Adipocyte (in vitro differentiated cells): ENCODE results near the gene CXorf49.
"Not testable (repeated sequence)": the region's sequence is repeated elsewhere in the genome, so short reads cannot be mapped to it uniquely, and the experiment has no call there.

Experiments
- DNase-seq: peaks from one replicate; pipeline ENCODE4 v3.0.0-alpha.2; 2015; ENCODE audit warnings: low read depth
- H3K27me3 ChIP-seq: replicated peaks from 2 replicates; pipeline ENCODE4 v1.7.0; 2013; ENCODE audit warnings: mild to moderate bottlenecking, low read length, moderate library complexity; ENCODE audit not compliant: control insufficient read depth, insufficient read depth
- H3K36me3 ChIP-seq: 2 replicates; pipeline ENCODE4 v1.7.0; 2013; ENCODE audit warnings: low read length, mild to moderate bottlenecking, moderate library complexity; ENCODE audit not compliant: control insufficient read depth, insufficient read depth, severe bottlenecking
- H3K4me1 ChIP-seq: 2 replicates; pipeline ENCODE4 v1.7.0; 2013; ENCODE audit warnings: mild to moderate bottlenecking, low read length, moderate library complexity; ENCODE audit not compliant: control insufficient read depth, insufficient read depth
- H3K4me3 ChIP-seq: 2 replicates; pipeline ENCODE4 v1.7.0; 2013; ENCODE audit warnings: mild to moderate bottlenecking, low read length, moderate library complexity
- H3K9ac ChIP-seq: 2 replicates; pipeline ENCODE4 v1.7.0; 2013; ENCODE audit warnings: mild to moderate bottlenecking, low read length, moderate library complexity
- H3K9me3 ChIP-seq: 2 replicates; pipeline ENCODE4 v1.7.0; 2013; ENCODE audit warnings: mild to moderate bottlenecking, low read length, moderate library complexity; ENCODE audit not compliant: control insufficient read depth

CXorf49 gene

DNA sequence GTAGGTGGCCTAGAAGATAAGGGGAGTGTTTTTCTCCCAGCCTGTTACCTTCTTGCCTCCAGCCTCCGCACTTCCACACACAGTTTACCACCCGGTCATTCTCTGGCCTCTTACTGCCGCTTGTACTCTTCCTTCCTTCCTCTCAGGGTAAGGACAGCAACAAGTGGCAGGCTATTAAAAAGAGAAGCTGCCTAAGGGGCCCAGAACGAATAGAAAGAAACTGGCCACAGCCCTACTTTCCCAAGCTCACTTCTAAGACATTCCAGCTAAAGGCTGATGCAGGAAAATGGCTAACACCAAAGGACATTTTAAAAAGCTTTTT is 19.1 kb downstream of the CXorf49 start:
- not testable (repeated sequence) for H3K9me3 ChIP-seq, H3K9ac ChIP-seq, DNase-seq, H3K4me3 ChIP-seq, H3K27me3 ChIP-seq, H3K4me1 ChIP-seq, H3K36me3 ChIP-seq

DNA sequence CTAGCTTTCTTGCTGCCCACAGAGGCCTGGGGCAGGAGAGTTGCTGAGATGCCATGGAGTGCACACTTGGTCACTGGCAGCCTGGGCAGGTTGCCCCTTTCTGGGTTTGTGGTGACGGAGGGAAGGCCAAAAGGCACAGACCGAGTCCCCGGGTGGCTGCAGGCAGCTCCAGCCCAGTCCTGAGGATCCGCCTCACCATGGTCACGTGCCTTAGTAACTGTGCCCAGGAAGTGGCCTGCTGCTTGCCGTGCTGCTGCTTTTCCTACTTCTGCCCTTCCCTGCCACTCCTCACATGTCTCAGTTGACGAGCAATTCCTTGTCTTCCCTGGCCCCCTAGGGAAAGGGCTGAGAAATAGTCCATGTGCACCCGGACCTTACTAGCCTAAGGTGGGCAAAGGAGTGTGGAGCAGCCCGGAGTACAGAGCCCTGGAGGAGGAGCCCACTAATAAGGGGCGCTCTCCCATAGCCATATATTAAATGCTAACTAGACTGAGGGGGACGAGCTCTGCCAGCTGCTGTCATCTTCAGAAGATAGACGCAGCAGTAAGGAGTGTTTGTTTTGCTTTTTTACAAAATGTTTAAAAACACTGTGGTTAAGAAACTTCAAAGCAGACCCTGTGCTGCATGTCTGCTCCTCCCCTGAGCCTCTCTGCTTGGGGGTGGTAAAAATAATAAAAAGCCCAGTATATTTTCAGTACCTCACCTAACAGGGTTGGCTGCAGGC is 19.6 kb downstream of the CXorf49 start:
- H3K4me1 ChIP-seq, H3K4me3 ChIP-seq, H3K27me3 ChIP-seq, H3K9me3 ChIP-seq, H3K36me3 ChIP-seq, DNase-seq, H3K9ac ChIP-seq: not testable (repeated sequence)

- H3K27me3 ChIP-seq, DNase-seq, H3K9me3 ChIP-seq, H3K9ac ChIP-seq, H3K36me3 ChIP-seq, H3K4me3 ChIP-seq, H3K4me1 ChIP-seq: not testable (repeated sequence)
Measured at GRCh38 chrX:71697466-71698298, 20.4 kb downstream of the CXorf49 start.

DNA sequence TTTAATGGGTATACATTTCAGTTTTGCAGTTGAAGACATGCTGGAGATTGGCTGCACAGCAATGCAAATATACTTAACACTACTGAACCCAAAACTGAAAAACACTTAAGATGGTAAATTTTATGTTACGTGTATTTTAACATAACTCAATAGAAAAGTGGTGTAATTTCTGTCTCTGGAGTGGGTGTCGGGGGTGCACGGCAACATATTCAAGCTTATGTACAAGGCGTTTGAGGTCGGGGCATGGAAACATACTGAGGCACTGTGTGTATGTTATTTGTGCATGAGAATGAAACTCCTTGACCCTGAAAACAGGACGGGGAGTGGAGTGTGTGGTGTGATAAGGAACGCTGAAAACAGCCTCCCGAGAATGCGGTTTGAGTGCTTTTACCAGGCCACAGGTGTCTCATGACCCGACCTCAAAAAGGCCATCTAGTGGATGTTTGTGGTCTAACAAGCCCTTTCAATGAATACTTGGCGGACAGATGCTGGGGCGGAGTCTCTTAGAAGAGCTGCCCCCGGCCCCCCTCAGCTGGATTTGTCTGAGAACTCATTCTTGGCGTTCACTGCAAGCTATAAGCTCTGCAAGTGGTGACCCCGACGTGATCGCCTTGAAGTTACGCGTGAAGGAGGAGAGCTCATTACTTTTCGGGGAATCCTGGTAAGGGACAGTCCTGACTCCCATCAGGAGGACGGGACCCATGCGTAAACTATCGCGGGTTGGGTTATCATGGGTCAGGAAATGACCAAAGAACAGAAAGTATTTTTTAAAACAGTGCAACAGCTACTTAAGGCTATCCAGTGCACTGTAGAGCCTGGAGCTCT is 21.2 kb downstream of the CXorf49 start:
- H3K27me3 ChIP-seq, H3K36me3 ChIP-seq, H3K9me3 ChIP-seq, H3K4me1 ChIP-seq, DNase-seq, H3K4me3 ChIP-seq, H3K9ac ChIP-seq: not testable (repeated sequence)

DNA sequence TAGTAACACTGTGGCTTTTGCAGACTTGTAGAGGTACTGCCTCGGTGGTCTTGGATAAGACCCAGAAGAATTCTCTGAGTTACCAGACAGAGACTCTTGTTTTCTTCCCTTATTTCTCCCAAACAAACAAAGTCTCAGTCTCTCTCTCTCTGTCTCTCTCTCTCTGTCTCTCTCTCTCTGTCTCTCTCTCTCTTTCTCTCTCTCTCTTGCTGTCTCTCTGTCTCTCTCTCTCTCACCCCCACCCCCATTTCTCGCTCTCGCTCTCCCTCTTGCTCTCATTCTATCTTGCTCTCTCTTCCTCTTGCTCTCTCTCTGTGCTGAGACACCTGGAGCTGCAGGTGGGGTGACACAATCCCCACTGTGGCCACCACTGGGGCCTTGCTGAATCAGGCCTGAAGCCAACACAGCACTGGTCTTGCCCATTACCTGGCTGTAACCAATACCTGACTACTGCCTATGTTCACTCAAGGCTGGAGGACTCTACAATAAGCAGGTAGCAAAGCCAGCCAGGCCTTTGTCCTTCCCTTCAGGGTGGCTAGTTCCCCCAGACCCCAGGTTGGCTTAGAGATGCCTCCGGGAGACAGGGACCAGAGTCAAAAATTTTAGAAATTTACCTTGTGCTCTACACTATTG is 38.4 kb downstream of the CXorf49 start:
- Histone ChIP-seq H3K4me1 (no peaks in the 10 kb centered on the region), H3K4me3 (no peak overlapping the region), H3K9ac (no peak overlapping the region), H3K36me3 (no peaks in the 10 kb centered on the region), H3K27me3 (peaks cover 24% of the 10 kb centered on the region), H3K9me3 (peaks cover 3% of the 10 kb centered on the region)
- DNase-seq, result no peak

DNA sequence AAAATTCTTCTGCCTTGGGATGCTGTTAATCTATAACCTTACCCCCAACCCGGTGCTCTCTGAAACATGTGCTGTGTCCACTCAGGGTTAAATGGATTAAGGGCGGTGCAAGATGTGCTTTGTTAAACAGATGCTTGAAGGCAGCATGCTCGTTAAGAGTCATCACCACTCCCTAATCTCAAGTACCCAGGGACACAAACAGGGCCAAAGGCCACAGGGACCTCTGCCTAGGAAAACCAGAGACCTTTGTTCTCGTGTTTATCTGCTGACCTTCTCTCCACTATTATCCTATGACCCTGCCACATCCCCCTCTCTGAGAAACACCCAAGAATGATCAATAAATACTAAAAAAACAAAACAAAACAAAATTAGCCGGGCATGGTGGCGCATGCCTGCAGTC is 40.9 kb downstream of the CXorf49 start:
- H3K27me3 ChIP-seq, result peaks cover 29% of the 10 kb centered on the region
- not testable (repeated sequence) for H3K36me3 ChIP-seq, H3K4me1 ChIP-seq, DNase-seq, H3K9ac ChIP-seq, H3K9me3 ChIP-seq, H3K4me3 ChIP-seq

DNA sequence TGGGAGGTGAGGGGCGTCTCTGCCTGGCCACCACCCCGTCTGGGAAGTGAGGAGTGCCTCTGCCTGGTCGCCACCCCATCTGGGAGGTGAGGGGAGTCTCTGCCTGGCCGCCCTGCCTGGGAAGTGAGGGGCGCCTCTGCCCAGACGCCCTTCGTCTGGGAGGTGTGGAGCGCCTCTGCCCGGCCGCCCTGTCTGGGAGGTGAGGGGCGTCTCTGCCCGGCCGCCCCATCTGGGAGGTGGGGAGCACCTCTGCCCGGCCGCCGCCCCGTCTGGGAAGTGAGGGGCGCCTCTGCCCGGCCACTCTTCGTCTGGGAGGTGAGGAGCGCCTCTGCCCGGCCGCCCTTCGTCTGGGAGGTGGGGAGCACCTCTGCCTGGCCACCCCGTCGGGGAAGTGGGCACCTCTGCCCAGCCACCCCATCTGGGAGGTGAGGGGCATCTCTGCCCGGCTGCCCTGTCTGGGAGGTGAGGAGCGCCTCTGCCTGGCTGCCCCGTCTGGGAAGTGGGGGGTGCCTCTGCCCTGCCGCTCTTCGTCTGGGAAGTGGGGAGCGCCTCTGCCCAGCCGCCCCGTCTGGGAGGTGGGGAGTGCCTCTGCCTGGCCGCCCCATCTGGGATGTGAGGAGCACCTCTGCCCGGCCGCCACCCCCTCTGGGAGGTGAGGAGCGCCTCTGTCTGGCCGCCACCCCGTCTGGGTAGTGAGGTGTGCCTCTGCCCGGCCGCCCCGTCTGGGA is 41.9 kb downstream of the CXorf49 start:
- not testable (repeated sequence) for H3K9ac ChIP-seq, H3K9me3 ChIP-seq, H3K4me1 ChIP-seq, H3K4me3 ChIP-seq, H3K36me3 ChIP-seq, DNase-seq
- peaks cover 33% of the 10 kb centered on the region for H3K27me3 ChIP-seq

- not testable (repeated sequence) for H3K4me3 ChIP-seq, H3K36me3 ChIP-seq, H3K9me3 ChIP-seq, H3K4me1 ChIP-seq, DNase-seq, H3K9ac ChIP-seq
- peaks cover 36% of the 10 kb centered on the region for H3K27me3 ChIP-seq
Measured at GRCh38 chrX:71675636-71676035, 42.4 kb downstream of the CXorf49 start.

DNA sequence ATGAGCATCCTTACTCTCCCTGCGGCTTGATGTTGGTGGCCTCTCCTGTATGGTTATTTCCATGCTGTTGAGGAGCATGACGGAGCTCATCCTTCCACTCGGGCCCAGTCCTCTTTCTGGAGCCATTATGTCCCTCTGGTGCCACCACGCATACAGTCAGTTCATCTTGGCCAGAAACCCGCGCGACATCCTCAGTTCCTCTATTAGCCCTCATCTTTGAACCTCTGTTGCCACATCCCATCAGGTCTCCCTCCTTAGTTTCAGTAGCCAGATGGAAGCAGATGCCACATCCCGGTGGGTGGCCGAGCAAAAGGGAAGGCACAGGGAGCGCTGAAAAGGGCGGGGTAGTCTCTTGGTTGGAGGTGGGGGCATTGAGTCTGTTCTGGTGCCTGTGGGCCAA is 46.1 kb downstream of the CXorf49 start:
- H3K9ac ChIP-seq, result no peak overlapping the region
- peaks cover 23% of the 10 kb centered on the region for H3K27me3 ChIP-seq
- H3K9me3 ChIP-seq, result peaks cover 5% of the 10 kb centered on the region
- H3K4me3 ChIP-seq, result no peak overlapping the region
- no peaks in the 10 kb centered on the region for H3K36me3 ChIP-seq
- no peak for DNase-seq
- no peaks in the 10 kb centered on the region for H3K4me1 ChIP-seq

GRCh38 chrX:71671043-71671780 is 46.9 kb downstream of the CXorf49 start:
- no peak for DNase-seq
- peaks cover 23% of the 10 kb centered on the region for H3K27me3 ChIP-seq

More at GRCh38 chrX:71671043-71671780, 46.9 kb downstream of the CXorf49 start:
- H3K4me1 ChIP-seq, result no peaks in the 10 kb centered on the region
- no peak overlapping the region for H3K4me3 ChIP-seq
- H3K9ac ChIP-seq, result no peak overlapping the region
- peaks cover 5% of the 10 kb centered on the region for H3K9me3 ChIP-seq
- H3K36me3 ChIP-seq, result no peaks in the 10 kb centered on the region
